Measurements from ENCODE around the gene NKAIN2.

The NKAIN2 gene

DNA sequence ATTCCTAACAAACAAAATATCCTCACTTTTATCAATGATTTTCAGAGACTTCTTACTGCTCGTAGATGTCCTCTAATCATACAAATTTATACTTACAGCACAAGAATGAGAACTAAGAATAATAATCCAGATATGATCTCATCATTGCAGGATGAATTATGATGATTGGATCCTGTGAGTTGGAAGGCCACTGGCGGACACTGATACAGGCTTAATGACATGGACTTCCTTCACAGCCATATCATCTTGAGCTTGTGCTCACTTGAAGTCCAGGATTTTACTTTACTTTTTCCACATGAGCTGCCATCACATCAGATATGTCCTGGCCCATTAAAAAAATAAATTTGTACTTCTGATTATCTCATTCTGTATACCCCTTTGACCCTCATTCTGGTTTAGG is 94.3 kb downstream of the NKAIN2 start:
- POLR2A ChIA-PET: no interaction called here
- CTCF ChIA-PET: no interaction called here

DNA sequence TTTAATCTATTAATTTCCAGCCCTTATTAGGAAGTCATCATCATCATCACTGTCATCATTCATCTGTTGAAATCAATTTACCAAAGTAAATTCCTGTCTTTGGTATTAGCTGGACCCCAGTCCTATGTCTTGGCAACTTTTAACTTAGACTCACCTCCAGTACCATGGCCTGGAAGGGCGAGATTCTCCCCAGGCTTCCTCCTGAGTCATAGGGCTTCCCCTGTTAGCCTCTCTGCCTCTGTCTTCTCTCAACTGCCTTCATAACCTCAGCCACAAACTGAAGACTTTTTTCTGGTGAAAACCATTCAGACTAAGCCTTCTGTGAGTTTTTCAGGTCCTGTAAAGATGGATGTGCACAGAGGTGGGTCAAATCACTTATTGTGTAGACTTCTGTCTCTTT is 95.0 kb downstream of the NKAIN2 start:
- ChIA-PET POLR2A (no interaction called here), CTCF (no interaction called here)
- H3K4me3 ChIP-seq (ENCODE audit: low read depth, low read length): no peak overlapping the region
- no peak for DNase-seq (ENCODE audit: low read depth, low spot score)
- TF ChIP-seq, protein P1, sequence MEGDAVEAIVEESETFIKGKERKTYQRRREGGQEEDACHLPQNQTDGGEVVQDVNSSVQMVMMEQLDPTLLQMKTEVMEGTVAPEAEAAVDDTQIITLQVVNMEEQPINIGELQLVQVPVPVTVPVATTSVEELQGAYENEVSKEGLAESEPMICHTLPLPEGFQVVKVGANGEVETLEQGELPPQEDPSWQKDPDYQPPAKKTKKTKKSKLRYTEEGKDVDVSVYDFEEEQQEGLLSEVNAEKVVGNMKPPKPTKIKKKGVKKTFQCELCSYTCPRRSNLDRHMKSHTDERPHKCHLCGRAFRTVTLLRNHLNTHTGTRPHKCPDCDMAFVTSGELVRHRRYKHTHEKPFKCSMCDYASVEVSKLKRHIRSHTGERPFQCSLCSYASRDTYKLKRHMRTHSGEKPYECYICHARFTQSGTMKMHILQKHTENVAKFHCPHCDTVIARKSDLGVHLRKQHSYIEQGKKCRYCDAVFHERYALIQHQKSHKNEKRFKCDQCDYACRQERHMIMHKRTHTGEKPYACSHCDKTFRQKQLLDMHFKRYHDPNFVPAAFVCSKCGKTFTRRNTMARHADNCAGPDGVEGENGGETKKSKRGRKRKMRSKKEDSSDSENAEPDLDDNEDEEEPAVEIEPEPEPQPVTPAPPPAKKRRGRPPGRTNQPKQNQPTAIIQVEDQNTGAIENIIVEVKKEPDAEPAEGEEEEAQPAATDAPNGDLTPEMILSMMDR (IDR thresholded peaks at IDR 0.05; ENCODE audit: insufficient read depth, low read length, missing control alignments): no peak

More for the DNA sequence above, 94.3 kb downstream of the NKAIN2 start:
- H3K4me3 ChIP-seq (ENCODE audit: low read depth, low read length): no peak overlapping the region
- DNase-seq (ENCODE audit: low read depth, low spot score): no peak
- TF ChIP-seq, protein P1 (IDR thresholded peaks at IDR 0.05; ENCODE audit: insufficient read depth, low read length, missing control alignments): no peak

DNA sequence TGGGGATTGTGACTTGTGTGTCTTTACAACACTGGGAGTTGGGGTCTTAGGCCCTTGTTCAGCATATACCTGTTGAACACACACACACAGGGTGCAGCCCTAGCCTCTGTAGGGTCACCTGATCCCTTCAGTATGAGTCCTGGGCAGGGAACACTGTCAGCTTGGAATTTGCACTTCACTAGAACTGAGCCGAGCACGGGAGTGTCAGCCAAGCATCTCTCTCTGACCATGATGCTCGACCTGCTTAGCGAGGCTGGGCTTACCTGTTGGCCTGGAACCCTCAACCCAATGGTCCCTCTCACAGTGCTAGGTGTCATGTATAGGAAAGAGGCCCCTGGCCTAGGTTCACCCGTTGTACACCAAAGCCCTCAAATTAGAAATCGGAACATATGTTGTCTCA is 96.1 kb downstream of the NKAIN2 start:
- no peak for DNase-seq (ENCODE audit: low read depth, low spot score)
- ChIA-PET CTCF (no interaction called here), POLR2A (no interaction called here)
- H3K4me3 ChIP-seq (ENCODE audit: low read depth, low read length): no peak overlapping the region
- TF ChIP-seq, protein P1 (IDR thresholded peaks at IDR 0.05; ENCODE audit: insufficient read depth, low read length, missing control alignments): no peak

DNA sequence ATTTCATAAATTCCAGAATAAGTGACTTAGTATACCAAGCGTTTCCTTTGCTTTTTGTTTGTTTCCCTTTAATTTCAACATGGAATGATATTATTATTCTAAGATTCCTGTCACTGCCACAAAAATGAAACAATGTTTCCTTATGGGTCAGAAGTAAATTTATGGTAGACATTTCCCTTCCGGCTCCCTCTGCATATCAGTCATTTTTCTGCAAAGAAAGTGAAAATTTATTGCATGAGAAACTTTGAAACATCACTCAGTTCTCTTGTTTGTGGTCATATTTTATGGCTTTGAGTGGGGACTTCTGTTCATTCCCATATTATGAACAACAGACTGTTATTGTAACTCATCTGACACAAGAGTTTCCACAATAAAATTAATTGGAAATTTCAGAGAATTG is 97.8 kb downstream of the NKAIN2 start:
- ChIA-PET CTCF (no interaction called here), POLR2A (no interaction called here)
- H3K4me3 ChIP-seq (ENCODE audit: low read depth, low read length): no peak overlapping the region
- TF ChIP-seq, protein P1 (IDR thresholded peaks at IDR 0.05; ENCODE audit: insufficient read depth, low read length, missing control alignments): no peak
- no peak for DNase-seq (ENCODE audit: low read depth, low spot score)

DNA sequence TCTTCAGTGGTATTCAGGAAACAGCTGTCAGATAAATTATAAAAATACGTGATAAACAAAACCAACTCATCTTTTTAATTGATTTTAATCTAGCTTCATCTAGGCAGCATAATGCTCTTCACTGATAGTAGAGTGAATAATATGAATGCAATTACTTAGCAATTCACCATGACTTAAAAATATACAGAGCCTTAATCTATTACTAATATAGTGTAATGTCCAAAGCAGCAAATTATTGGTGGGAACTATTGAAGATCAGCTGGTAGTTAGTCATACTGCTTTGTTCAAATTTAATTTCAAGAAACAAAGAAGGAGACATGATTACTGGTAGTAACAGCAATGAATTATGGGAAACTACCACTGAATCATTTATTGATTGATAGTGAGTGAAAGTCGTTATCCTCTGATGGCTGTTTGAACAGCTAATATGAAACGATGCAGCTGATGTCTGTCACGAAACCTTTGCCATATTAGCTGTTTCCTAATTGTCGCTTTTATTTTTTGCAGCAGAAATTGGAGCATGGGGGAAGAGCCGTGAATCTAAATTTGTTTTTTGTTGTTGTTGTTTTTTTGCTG is 99.2 kb downstream of the NKAIN2 start:
- CTCF ChIA-PET: no interaction called here
- DNase-seq (ENCODE audit: low read depth, low spot score): no peak
- POLR2A ChIA-PET: no interaction called here
- TF ChIP-seq, protein P1 (IDR thresholded peaks at IDR 0.05; ENCODE audit: insufficient read depth, low read length, missing control alignments): no peak
- H3K4me3 ChIP-seq (ENCODE audit: low read depth, low read length): no peak overlapping the region

DNA sequence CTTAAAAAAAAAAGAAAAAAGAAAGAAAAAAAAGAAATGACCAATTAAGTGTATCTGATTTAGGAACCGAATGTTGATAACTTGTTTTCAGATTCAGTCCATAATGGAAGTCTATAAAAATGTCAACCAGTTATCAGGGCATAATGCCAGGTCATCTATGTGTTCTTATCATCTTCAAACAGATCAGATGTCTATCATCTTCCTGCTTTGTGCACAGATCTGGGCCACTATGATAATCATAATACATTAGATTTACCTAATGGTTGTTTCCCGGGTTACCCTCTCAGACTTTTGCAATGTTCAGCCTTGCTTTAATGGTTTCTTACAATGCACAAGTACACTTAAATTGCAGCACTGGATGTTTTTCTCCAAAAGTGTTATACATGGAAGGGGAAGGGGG is 100.6 kb downstream of the NKAIN2 start:
- POLR2A ChIA-PET: no interaction called here
- DNase-seq (ENCODE audit: low read depth, low spot score): no peak
- TF ChIP-seq, protein P1 (IDR thresholded peaks at IDR 0.05; ENCODE audit: insufficient read depth, low read length, missing control alignments): no peak
- CTCF ChIA-PET: no interaction called here
- no peak overlapping the region for H3K4me3 ChIP-seq (ENCODE audit: low read depth, low read length)
